HG02588 (cell line): ENCODE results near the gene PPIL4.
"Not testable (repeated sequence)": the region's sequence is repeated elsewhere in the genome, so short reads cannot be mapped to it uniquely, and the experiment has no call there.

Source experiments
- ATAC-seq: cut with Tn5 transposase; IDR thresholded peaks from one replicate; pipeline ENCODE4 v1.9.1; 2021; ENCODE audit warnings: mild to moderate bottlenecking, moderate library complexity; ENCODE audit not compliant: unreplicated experiment

PPIL4 gene

GRCh38 chr6:149534742-149535141, 11.1 kb downstream of the PPIL4 start:
- ATAC-seq, result no peak

DNA sequence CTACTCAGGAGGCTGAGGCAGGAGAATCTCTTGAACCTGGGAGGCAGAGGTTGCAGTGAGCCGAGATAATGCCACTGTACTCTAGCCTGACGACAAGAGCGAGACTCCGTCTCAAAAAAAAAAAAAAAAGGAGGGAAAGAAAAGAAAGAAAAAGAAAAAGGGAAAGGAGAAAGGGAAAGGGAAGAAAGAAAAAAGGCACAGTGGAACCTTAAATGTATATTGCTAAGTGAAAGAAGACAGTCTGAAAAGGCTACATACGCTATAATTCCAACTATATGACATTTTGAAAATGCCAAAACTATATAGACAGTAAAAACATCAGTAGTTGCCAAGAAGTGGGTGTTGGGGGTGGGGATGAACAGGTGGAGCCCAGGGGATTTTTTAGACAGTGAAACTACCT, 16.2 kb downstream of the PPIL4 start:
- no peak for ATAC-seq

- ATAC-seq, result no peak
These were observed 30.3 kb downstream of the PPIL4 start for GRCh38 chr6:149515494-149515893.

- ATAC-seq, result no peak
These were observed 31.9 kb downstream of the PPIL4 start for GRCh38 chr6:149513915-149514314.

DNA sequence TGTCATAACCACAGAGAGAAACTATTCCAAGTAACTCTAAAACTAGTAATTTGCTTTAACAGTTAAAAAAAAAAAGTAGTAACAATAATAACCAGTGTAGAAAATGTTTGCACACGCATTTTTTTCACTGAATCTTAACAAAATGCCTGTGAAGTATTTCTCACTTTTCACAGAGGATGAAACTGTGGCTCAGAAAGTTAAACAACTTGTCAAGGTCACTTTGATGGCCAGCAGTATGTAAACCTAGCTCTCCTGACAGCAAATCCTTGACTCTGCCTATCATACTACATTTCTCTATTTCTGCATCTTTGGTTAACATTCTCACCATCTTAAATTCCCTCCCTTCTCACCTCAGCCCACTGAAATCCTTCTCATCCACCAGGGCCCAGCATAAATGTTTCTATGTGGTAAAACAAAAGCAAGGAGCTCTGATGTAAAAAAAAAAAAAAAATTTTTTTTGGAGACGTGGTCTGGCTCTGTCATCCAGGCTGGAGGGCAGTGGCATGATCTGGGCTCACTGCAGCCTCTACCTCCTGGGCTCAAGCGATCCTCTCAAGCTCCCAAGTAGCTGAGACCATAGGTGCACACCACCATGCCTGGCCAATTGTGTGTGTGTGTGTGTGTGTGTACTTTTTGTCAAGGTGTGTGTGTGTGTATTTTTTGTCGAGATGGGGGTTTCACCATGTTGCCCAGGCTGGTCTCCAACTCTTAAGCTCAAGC, 34.9 kb downstream of the PPIL4 start:
- ATAC-seq, result no peak

DNA sequence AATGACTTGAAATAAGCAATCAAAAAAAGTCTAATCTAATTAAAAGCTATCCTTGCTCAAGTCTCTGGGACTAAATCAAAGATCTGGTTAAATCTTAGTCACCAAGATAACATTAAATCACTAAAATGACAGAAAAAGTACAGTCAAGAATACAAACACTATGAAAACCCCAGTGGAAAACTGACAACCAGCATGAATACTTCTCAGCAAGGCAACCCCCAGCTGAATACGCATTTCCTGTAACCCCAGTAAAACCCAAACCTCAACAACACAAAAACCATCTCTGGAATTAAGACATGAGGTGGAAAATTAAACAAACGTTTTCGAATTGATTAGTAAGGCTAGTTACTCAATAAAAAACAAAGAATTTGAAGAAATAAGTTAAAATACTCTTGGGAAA, 37.4 kb downstream of the PPIL4 start:
- no peak for ATAC-seq

DNA sequence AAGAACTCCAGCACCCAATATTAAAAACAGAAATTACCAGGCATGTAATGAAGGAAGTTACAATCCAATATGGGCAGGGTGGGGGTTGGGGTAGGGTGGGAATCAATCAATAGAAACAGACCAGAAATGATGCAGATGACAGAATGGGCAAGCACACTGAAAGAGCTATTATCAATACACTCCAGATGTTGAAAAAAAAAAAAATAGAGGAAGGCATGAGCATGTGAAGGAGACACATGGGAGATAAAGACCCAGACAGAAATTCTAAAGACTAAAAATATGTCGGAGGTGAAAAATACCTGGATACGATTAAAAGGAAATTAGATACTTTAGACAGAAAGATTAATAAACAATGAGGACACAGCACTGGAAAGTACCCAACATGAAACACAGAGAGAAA, 42.0 kb downstream of the PPIL4 start:
- ATAC-seq, result no peak

DNA sequence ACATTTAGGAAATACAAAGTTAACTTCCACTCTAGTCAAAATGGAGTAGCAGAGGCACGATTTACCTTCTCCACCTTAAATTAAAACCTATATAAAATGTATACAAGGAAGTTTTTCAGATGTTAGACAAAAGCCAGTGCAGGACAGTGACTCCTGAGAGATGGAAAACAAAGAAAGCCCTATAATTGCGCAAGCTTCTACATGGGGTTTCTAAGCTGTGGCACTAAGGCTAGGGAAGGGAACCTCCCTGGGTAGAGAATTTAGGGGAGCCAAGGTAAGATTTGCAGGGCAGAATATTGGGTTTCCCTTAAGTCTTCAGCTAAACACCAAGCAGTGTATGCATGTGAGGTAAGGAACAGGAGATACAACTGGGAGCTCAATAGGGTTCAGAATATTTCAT, 42.6 kb downstream of the PPIL4 start:
- ATAC-seq, result no peak

GRCh38 chr6:149501768-149502167, 44.1 kb downstream of the PPIL4 start:
- no peak for ATAC-seq

- no peak for ATAC-seq
These were observed 44.6 kb downstream of the PPIL4 start for GRCh38 chr6:149501201-149501600.

- no peak for ATAC-seq
These were observed 45.7 kb downstream of the PPIL4 start for GRCh38 chr6:149500096-149500495.

DNA sequence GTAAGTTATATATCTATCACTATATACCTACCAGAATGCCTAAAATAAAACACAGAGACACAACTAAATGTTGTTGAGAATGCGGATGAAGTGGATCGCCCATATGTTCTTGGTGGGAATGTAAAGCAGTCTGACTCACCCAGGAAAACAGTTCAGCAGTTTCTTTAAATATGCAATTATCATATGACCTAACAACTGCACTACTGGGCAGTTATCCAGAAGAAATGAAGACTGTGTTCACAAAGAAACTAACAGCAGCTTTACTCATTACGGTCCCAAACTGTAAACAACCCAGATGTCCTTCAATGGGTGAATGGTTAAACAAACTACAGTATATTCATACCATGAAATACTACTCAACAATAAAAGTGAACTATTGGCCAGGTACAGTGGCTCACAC, 46.8 kb downstream of the PPIL4 start:
- no peak for ATAC-seq

- no peak for ATAC-seq
These were observed 48.5 kb downstream of the PPIL4 start for GRCh38 chr6:149497365-149497764.

DNA sequence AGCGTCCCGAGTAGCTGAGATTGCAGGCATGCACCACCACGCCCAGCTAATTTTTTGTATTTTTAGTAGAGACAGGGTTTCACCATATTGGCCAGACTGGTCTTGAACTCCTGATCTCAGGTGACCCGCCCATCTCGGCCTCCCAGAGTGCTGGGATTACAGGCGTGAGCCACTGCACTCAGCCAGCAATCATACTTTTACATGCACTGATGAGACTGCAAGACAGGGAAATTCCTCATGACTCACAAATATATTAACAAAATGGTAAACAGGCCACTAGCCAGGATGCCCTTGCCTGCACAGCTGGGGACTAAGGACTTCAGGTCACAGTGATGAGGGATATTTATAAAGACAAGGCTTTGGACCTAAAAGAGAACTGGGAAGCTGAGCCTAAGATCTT, 49.2 kb downstream of the PPIL4 start:
- ATAC-seq, result peak; percentile 62

- ATAC-seq, result not testable (repeated sequence)
These were observed 50.4 kb downstream of the PPIL4 start for GRCh38 chr6:149495349-149496016.

DNA sequence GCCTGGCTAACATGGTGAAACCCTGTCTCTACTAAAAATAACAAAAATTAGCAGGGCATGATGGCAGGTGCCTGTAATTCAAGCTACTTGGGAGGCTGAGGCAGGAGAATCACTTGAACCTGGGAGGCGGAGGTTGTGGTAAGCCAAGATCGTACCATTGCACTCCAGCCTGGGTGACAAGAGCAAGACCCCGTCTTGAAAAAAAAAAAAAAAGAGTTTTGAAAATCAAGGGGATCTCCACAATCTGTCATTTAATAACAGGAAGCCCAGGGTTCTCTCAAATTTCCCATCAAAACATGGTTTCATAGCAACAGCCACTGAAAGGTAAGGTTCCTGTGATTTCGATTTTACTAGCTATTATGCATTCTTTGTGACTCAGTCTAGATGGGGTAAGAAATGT, 51.0 kb downstream of the PPIL4 start:
- peak; percentile 73 for ATAC-seq

GRCh38 chr6:149493761-149494320, 52.0 kb downstream of the PPIL4 start:
- ATAC-seq, result no peak

DNA sequence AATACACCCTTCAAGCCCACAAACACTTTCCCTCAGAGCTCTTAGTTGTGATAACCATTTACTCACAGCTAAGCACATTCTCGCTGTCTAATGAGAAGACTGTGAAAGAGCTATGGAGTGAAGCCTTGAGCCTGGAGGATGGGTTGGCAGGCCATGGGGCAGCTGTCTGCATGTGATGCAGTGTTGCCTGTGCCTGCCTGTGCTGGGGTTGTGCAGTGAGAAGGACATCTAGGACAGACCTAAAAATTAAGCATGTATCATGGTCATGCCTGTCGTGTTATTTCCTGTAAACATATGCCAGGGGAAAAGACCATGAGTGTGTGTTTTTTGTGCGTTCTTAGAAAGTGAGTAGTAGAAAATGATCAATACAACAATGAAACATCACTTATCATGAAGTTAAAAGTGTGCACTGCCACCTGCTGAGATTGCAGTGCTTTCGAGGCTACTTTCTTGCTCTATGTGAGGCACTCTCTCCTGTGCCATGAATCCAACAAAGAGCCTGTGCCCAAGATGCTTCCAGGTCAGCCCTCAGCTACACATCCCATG, 53.0 kb downstream of the PPIL4 start:
- no peak for ATAC-seq

- ATAC-seq, result no peak
These were observed 55.9 kb downstream of the PPIL4 start for GRCh38 chr6:149489967-149490366.

- no peak for ATAC-seq
These were observed 57.0 kb downstream of the PPIL4 start for GRCh38 chr6:149488815-149489214.

GRCh38 chr6:149487316-149487715, 58.5 kb downstream of the PPIL4 start:
- no peak for ATAC-seq
